H1 (cell line): Measurements from ENCODE around the gene SF3B2. TPM values are rescaled to one million over a fixed set of nuclear protein-coding genes. Genes with fewer than 3 reads are reported as not detected.

Experiments
- CTCF ChIA-PET: fragments of 300-600 bp; sonication (Branson Sonifier 250); formaldehyde crosslinking; loops from one replicate; lab custom pipeline; 2021; ENCODE audit not compliant: partially characterized antibody; lab: Charles Lee
- POLR2A ChIA-PET: fragments of 300-600 bp; sonication (Branson Sonifier 250); formaldehyde crosslinking; loops from one replicate; lab custom pipeline; 2021; ENCODE audit warnings: inconsistent platforms; ENCODE audit not compliant: partially characterized antibody; lab: Charles Lee
- DNase-seq, 2 experiments: peaks; one replicate each; pipeline versions ENCODE4 v3.0.0 to v3.0.0-alpha.2; 2010 to 2022; ENCODE audit warnings: low spot score in 2 of 2, low read depth in 1 of 2, mixed read lengths in 1 of 2
- FAIRE-seq: peaks from 2 replicates; lab custom pipeline; 2011; peaks lifted over from hg19 to GRCh38; lab: Jason Lieb, UNC
- H2AFZ ChIP-seq: 2 replicates; pipeline ENCODE4 v1.8.1; 2012; ENCODE audit warnings: low read length, inconsistent platforms
- H2AK5ac ChIP-seq: 2 replicates; pipeline ENCODE4 v1.6.1; 2013; ENCODE audit warnings: low read depth, low read length
- H2BK120ac ChIP-seq: replicated peaks from 2 replicates; pipeline ENCODE3; 2013; ENCODE audit warnings: low read depth, low read length, inconsistent platforms
- H2BK12ac ChIP-seq: 2 replicates; pipeline ENCODE4 v1.6.1; 2013; ENCODE audit warnings: low read depth, low read length
- H2BK15ac ChIP-seq: 2 replicates; pipeline ENCODE4 v1.6.1; 2013; ENCODE audit warnings: low read length
- H2BK20ac ChIP-seq: 2 replicates; pipeline ENCODE4 v1.6.1; 2013; ENCODE audit warnings: low read length
- H2BK5ac ChIP-seq: 2 replicates; pipeline ENCODE4 v1.6.1; 2013; ENCODE audit warnings: low read depth, low read length
- H3K14ac ChIP-seq: 2 replicates; pipeline ENCODE4 v1.6.1; 2013; ENCODE audit warnings: inconsistent platforms; ENCODE audit not compliant: insufficient read length
- H3K18ac ChIP-seq: 2 replicates; pipeline ENCODE4 v1.6.1; 2013; ENCODE audit warnings: low read length; ENCODE audit errors: extremely low read depth
- H3K23ac ChIP-seq: 2 replicates; pipeline ENCODE4 v1.6.1; 2013; ENCODE audit warnings: inconsistent platforms; ENCODE audit not compliant: insufficient read length
- H3K23me2 ChIP-seq: 2 replicates; pipeline ENCODE4 v1.6.1; 2013; ENCODE audit warnings: low read depth, low read length
- H3K27ac ChIP-seq: 2 replicates; pipeline ENCODE4 v1.6.1; 2011; ENCODE audit warnings: low read depth, low read length, inconsistent platforms
- H3K27me3 ChIP-seq, 4 experiments: replicated peaks in 1 of 4; 1 replicate in 1 of 4; 2 replicates in 3 of 4; pipeline versions ENCODE4 v1.6.1 to v1.8.1; 2011 to 2013; ENCODE audit warnings: low read length in 3 of 4, mild to moderate bottlenecking in 3 of 4, inconsistent platforms in 2 of 4, mixed read lengths in 2 of 4, moderate library complexity in 1 of 4; ENCODE audit not compliant: control insufficient read depth in 3 of 4, insufficient read depth in 3 of 4; ENCODE audit errors: extremely low read depth in 1 of 4
- H3K36me3 ChIP-seq, 4 experiments: 2 replicates each; pipeline versions ENCODE4 v1.6.1 to v1.8.1; 2011 to 2013; ENCODE audit warnings: mild to moderate bottlenecking in 4 of 4, low read length in 3 of 4, moderate library complexity in 2 of 4, control low read depth in 1 of 4, inconsistent platforms in 1 of 4; ENCODE audit not compliant: insufficient read depth in 4 of 4, control insufficient read depth in 2 of 4
- H3K4ac ChIP-seq: replicated peaks from 2 replicates; pipeline ENCODE3; 2013; ENCODE audit warnings: low read length, low read depth, mixed read lengths, inconsistent platforms; ENCODE audit not compliant: insufficient read length
- H3K4me1 ChIP-seq, 4 experiments: replicated peaks in 1 of 4; 1 replicate in 1 of 4; 2 replicates in 3 of 4; pipeline versions ENCODE4 v1.6.1 to v1.8.1; 2011 to 2013; ENCODE audit warnings: low read length in 3 of 4, inconsistent platforms in 2 of 4, mixed read lengths in 1 of 4; ENCODE audit not compliant: insufficient read depth in 4 of 4, control insufficient read depth in 3 of 4
- H3K4me2 ChIP-seq, 2 experiments: 2 replicates each; pipeline versions ENCODE4 v1.6.1 to v1.8.1; 2011 to 2013; ENCODE audit warnings: low read depth in 2 of 2, low read length in 2 of 2, control low read depth in 1 of 2, inconsistent platforms in 1 of 2, mild to moderate bottlenecking in 1 of 2; ENCODE audit not compliant: insufficient read depth in 1 of 2
- H3K4me3 ChIP-seq, 4 experiments: fragments of 200-600, 300-600 bp in 1 of 4; sonication (generic), shearing (Covaris generic), sonication (Bioruptor Twin) in 1 of 4; 2 replicates each; pipeline versions ENCODE4 v1.5.1 to v1.8.1; 2011 to 2016; ENCODE audit warnings: low read length in 4 of 4, low read depth in 3 of 4, control low read depth in 2 of 4, inconsistent platforms in 2 of 4, mild to moderate bottlenecking in 2 of 4, mixed read lengths in 1 of 4, moderate library complexity in 1 of 4; ENCODE audit not compliant: insufficient read depth in 2 of 4; ENCODE audit errors: extremely low read depth in 1 of 4
- H3K56ac ChIP-seq: replicated peaks from 2 replicates; pipeline ENCODE3; 2013; ENCODE audit warnings: low read depth, mild to moderate bottlenecking, mixed read lengths, low read length, inconsistent platforms; ENCODE audit not compliant: insufficient read length
- H3K79me1 ChIP-seq: 2 replicates; pipeline ENCODE4 v1.6.1; 2013; ENCODE audit warnings: low read depth, low read length, control low read depth
- H3K79me2 ChIP-seq, 2 experiments: 2 replicates each; pipeline versions ENCODE4 v1.6.1 to v1.8.1; 2012 to 2013; ENCODE audit warnings: low read length in 2 of 2, mild to moderate bottlenecking in 2 of 2, inconsistent platforms in 1 of 2; ENCODE audit not compliant: insufficient read depth in 2 of 2, control insufficient read depth in 1 of 2
- H3K9ac ChIP-seq, 4 experiments: replicated peaks in 1 of 4; 1 replicate in 1 of 4; 2 replicates in 3 of 4; pipeline versions ENCODE4 v1.6.1 to v1.8.1; 2011 to 2013; ENCODE audit warnings: low read depth in 3 of 4, low read length in 3 of 4, control low read depth in 2 of 4, mild to moderate bottlenecking in 2 of 4, moderate library complexity in 2 of 4, inconsistent platforms in 1 of 4; ENCODE audit errors: extremely low read depth in 1 of 4
- H3K9me3 ChIP-seq, 2 experiments: 2 replicates each; pipeline versions ENCODE4 v1.6.1 to v1.8.1; 2012 to 2013; ENCODE audit warnings: mild to moderate bottlenecking in 2 of 2, moderate library complexity in 2 of 2, control low read depth in 1 of 2, inconsistent platforms in 1 of 2, low read depth in 1 of 2, low read length in 1 of 2, mixed read lengths in 1 of 2; ENCODE audit not compliant: insufficient read depth in 2 of 2
- H4K20me1 ChIP-seq, 2 experiments: replicated peaks in 1 of 2; 2 replicates each; pipeline versions ENCODE3 to v1.8.1; 2011 to 2013; ENCODE audit warnings: inconsistent platforms in 2 of 2, low read length in 2 of 2, mild to moderate bottlenecking in 1 of 2; ENCODE audit not compliant: insufficient read depth in 2 of 2, control insufficient read depth in 1 of 2
- H4K5ac ChIP-seq: 2 replicates; pipeline ENCODE4 v1.6.1; 2013; ENCODE audit warnings: low read length, low read depth, mixed read lengths, inconsistent platforms; ENCODE audit not compliant: insufficient read length
- H4K8ac ChIP-seq: 2 replicates; pipeline ENCODE4 v1.8.0; 2013; ENCODE audit warnings: mild to moderate bottlenecking, moderate library complexity, low read length, inconsistent platforms; ENCODE audit not compliant: insufficient read depth; ENCODE audit errors: extremely low read depth
- H4K91ac ChIP-seq: replicated peaks from 2 replicates; pipeline ENCODE3; 2013; ENCODE audit warnings: low read length, mixed read lengths, inconsistent platforms; ENCODE audit not compliant: insufficient read length
- BACH1 ChIP-seq: IDR thresholded peaks from 2 replicates; pipeline ENCODE4 v1.6.1; 2012; ENCODE audit warnings: low read length, improper control_type of control experiment
- EP300 ChIP-seq, 2 experiments: IDR thresholded peaks; 1 replicate in 1 of 2; 2 replicates in 1 of 2; pipeline ENCODE4 v1.6.1; 2011 to 2012; ENCODE audit warnings: low read depth in 2 of 2, low read length in 2 of 2, mild to moderate bottlenecking in 2 of 2, borderline replicate concordance in 1 of 2, inconsistent platforms in 1 of 2, moderate library complexity in 1 of 2
- GABPA ChIP-seq: IDR thresholded peaks from 2 replicates; pipeline ENCODE4 v1.6.1; 2011; ENCODE audit warnings: mild to moderate bottlenecking, low read length, moderate library complexity, borderline replicate concordance; ENCODE audit not compliant: insufficient read depth
- NRF1 ChIP-seq: IDR thresholded peaks from 2 replicates; pipeline ENCODE4 v1.6.1; 2011; ENCODE audit warnings: mild to moderate bottlenecking, low read depth, low read length, improper control_type of control experiment
- PHF8 ChIP-seq: fragments of 200-600 bp; sonication (generic); conservative IDR thresholded peaks from 2 replicates; pipeline ENCODE4 v1.7.1; 2012; ENCODE audit warnings: low read depth, mild to moderate bottlenecking, inconsistent platforms, low read length, moderate library complexity
- POLR2AphosphoS5 ChIP-seq: IDR thresholded peaks from 2 replicates; pipeline ENCODE4 v1.6.1; 2011; ENCODE audit warnings: low read depth, low read length
- WGBS, 2 experiments: shearing (Covaris generic) in 1 of 2; methylation state at CpG; one replicate each; pipeline versions ENCODE4 v1.1.6 to v1.1.7; 2013 to 2015; ENCODE audit warnings: low lambda C conversion rate in 2 of 2, mixed read lengths in 2 of 2, inconsistent platforms in 1 of 2, low coverage in 1 of 2, missing lambda C conversion rate in 1 of 2; ENCODE audit not compliant: insufficient replicate concordance in 2 of 2, insufficient coverage in 1 of 2, insufficient read length in 1 of 2; ENCODE audit errors: extremely low coverage in 1 of 2, missing lambda C conversion rate in 1 of 2; 5-methylcytosine and 5-hydroxymethylcytosine counted together
- polyA plus RNA-seq, 7 experiments: library from polyadenylated mRNA; depleted of rRNA in 3 of 7; stranded (reverse) in 5 of 7; unstranded in 2 of 7; fragments of >200 nt in 5 of 7; fragments of 200-250 nt in 2 of 7; gene quantifications; 1 replicate in 5 of 7; 2 replicates in 1 of 7; 4 replicates in 1 of 7; pipeline versions ENCODE4 v1.2.1 to v1.2.3, GENCODE V29; 2011 to 2013; ENCODE audit warnings: missing spikeins in 2 of 7, mixed read lengths in 2 of 7
- total RNA-seq: library from RNA; stranded (reverse); fragmentation: NEBNext Ultra II Directional; extraction: Animal tissue kit (Norgen Biotek cat#: 25700); gene quantifications from 2 replicates; pipeline ENCODE4 v1.2.1, GENCODE V29; 2021
- TF ChIP-seq, protein P1 (sequence below), 3 experiments: IDR thresholded peaks; 1 replicate in 2 of 3; 2 replicates in 1 of 3; pipeline versions ENCODE4 v1.5.1 to v1.6.1; 2011; ENCODE audit warnings: low read length in 3 of 3, mild to moderate bottlenecking in 3 of 3, inconsistent platforms in 2 of 3, low read depth in 1 of 3, moderate library complexity in 1 of 3; ENCODE audit not compliant: insufficient read depth in 1 of 3; ENCODE audit errors: control extremely low read depth in 1 of 3

The SF3B2 gene
- total and polyA plus RNA-seq, 2 of the 8 experiments (the other 6 are each of a cell fraction or from before 2014, with no cell fraction given), result 182 to 237 TPM

DNA sequence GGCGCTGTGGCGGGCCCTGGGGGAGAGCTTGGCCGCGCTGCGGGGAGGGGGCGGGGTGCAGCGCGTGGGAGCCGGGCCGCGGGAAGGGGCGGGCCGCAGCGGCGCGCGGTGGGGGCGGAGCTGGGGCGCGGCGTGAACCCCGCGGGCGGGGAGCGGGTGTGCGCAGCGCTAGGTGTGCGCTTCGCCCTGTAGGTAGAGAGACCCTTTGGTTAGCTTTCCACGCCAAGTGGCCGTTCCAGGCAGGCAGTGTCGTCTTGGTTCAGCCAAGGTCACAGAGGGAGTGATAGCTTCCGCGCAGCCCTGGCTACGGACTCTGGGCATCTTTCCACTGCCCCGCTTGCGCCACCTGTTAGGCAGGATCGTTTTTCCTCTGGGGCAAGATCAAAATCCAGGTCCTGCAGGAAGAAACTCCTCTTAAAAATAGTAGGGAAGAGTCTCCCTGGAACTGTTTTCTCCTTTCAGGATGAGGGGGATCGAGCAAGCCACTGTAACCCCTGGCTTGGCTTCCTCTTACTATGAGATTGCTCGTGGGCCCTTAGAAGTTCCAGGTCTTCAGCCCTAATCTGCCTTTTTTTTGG is 49.4 kb upstream of the SF3B2 start:
- Histone ChIP-seq H4K8ac (peak overlapping the region; percentile 6; the same call in 1 of the 2 replicates), H3K36me3 (peaks cover 16 to 37% (median 26%) of the 10 kb centered on the region in 4 experiments), H2AFZ (no peak overlapping the region), H3K18ac (no peak overlapping the region; the same call in 1 of the 2 replicates), H2AK5ac (no peak overlapping the region), H4K20me1 (peaks cover 6 to 11% of the 10 kb centered on the region in 2 experiments), H3K79me2 (peaks cover 0 to 25% of the 10 kb centered on the region in 2 experiments; a peak in 2 of 4 replicates), H3K23ac (no peak overlapping the region), H4K5ac (peak overlapping the region; percentile 22), H3K14ac (no peak overlapping the region), H3K79me1 (peaks cover 8% of the 10 kb centered on the region), H3K23me2 (peaks cover 2% of the 10 kb centered on the region; the same call in 1 of the 2 replicates), H2BK12ac (no peak overlapping the region), H3K4me2 (peak overlapping the region; percentile 75 to 83), H2BK15ac (peak overlapping the region; percentile 99; the same call in 1 of the 2 replicates), H3K4me1 (peaks cover 0 to 16% (median 6%) of the 10 kb centered on the region in 4 experiments; a peak in 5 of 7 replicates), H3K4ac (no peak overlapping the region), H2BK120ac (no peak overlapping the region), H4K91ac (no peak overlapping the region), H3K27me3 (no peaks in the 10 kb centered on the region), H3K27ac (peak overlapping the region; percentile 87; the same call in 1 of the 2 replicates), H3K9ac (peak overlapping the region; percentile 46 to 82 (median 64)), H3K56ac (peak overlapping the region; percentile 49), H2BK20ac (no peak overlapping the region), H2BK5ac (peak overlapping the region; percentile 76; the same call in 1 of the 2 replicates), H3K9me3 (no peaks in the 10 kb centered on the region), H3K4me3 (peak overlapping the region; percentile 67 to 99 (median 94))
- FAIRE-seq (no peak), DNase-seq (no peak)
- ChIA-PET POLR2A (interaction anchor here (0.5 to 1.8 kb wide), 18 partner anchors 10 to 370 kb away, joined by 3 to 15 read pairs (median 4); partner anchors contain the start of genes CST6, FIBP, MUS81 and SF3B2), CTCF (interaction anchor here (1.0 to 1.9 kb wide), 8 partner anchors 11 to 143 kb away, joined by 4 to 5 read pairs (median 4); partner anchors contain the start of genes CCDC85B, FIBP and MUS81)
- TF ChIP-seq BACH1 (0 out of 2 replicates have a peak, but pooled peaks have one; percentile 4), EP300 (IDR thresholded peaks at IDR 0.05; ENCODE audit: borderline replicate concordance in 1 of 2, low read depth in 2 of 2, low read length in 2 of 2) (no peak), NRF1 (no peak), GABPA (no peak), PHF8 (peak; percentile 16; the same call in 1 of the 2 replicates), POLR2AphosphoS5 (0 out of 2 replicates have a peak, but pooled peaks have one; percentile 10)
- TF ChIP-seq, protein P1, sequence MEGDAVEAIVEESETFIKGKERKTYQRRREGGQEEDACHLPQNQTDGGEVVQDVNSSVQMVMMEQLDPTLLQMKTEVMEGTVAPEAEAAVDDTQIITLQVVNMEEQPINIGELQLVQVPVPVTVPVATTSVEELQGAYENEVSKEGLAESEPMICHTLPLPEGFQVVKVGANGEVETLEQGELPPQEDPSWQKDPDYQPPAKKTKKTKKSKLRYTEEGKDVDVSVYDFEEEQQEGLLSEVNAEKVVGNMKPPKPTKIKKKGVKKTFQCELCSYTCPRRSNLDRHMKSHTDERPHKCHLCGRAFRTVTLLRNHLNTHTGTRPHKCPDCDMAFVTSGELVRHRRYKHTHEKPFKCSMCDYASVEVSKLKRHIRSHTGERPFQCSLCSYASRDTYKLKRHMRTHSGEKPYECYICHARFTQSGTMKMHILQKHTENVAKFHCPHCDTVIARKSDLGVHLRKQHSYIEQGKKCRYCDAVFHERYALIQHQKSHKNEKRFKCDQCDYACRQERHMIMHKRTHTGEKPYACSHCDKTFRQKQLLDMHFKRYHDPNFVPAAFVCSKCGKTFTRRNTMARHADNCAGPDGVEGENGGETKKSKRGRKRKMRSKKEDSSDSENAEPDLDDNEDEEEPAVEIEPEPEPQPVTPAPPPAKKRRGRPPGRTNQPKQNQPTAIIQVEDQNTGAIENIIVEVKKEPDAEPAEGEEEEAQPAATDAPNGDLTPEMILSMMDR (IDR thresholded peaks at IDR 0.05; ENCODE audit: control extremely low read depth in 1 of 3, insufficient read depth in 1 of 3, low read depth in 1 of 3, low read length in 3 of 3), result peak in 2 of 3 experiments; percentile 6 to 8; a peak in 2 of 4 replicates
- 1% methylated on average over 17 of the region's 40 CpGs; no CpG with 5 or more reads in 1 of the 2 experiments for WGBS, 2 experiments
